Suprapubic skin (tissue), 4 donors: ENCODE data around the gene PODNL1.

Experiments
- POLR2A ChIP-seq, 2 donors: fragments of 450-650 bp; IDR thresholded peaks; one replicate each; pipeline ENCODE4 v1.6.1; 2017; ENCODE audit warnings: antibody characterized with exemption in 2 of 2, mild to moderate bottlenecking in 2 of 2, moderate library complexity in 2 of 2
- POLR2AphosphoS5 ChIP-seq, 3 donors: sonication (generic); formaldehyde crosslinking; IDR thresholded peaks; one replicate each; pipeline ENCODE4 v1.6.1; 2017; ENCODE audit warnings: antibody characterized with exemption in 3 of 3

- no peak for TF ChIP-seq POLR2A (IDR thresholded peaks at IDR 0.05)
- no peak for TF ChIP-seq POLR2AphosphoS5 (IDR thresholded peaks at IDR 0.05)
These were observed 42.1 kb upstream of the PODNL1 start for GRCh38 chr19:13980340-13980739.
